Keratinocyte (primary cell): Measurements from ENCODE around the gene CRBN. TPM values are rescaled to one million over a fixed set of nuclear protein-coding genes. Genes with fewer than 3 reads are reported as not detected.

Experiments
- DNase-seq: peaks from one replicate; pipeline ENCODE4 v3.0.0-alpha.2; 2011; ENCODE audit warnings: low read depth, missing footprints, low spot score
- FAIRE-seq: peaks from 2 replicates; lab custom pipeline; 2011; peaks lifted over from hg19 to GRCh38; lab: Jason Lieb, UNC
- H2AFZ ChIP-seq: 2 replicates; pipeline ENCODE4 v1.6.0; 2012; ENCODE audit warnings: low read length, control low read depth, inconsistent platforms; ENCODE audit not compliant: control insufficient read depth
- H3K27ac ChIP-seq: 2 replicates; pipeline ENCODE4 v1.5.1; 2011; ENCODE audit warnings: low read length; ENCODE audit not compliant: control insufficient read depth, insufficient read depth
- H3K27me3 ChIP-seq: 3 replicates; pipeline ENCODE4 v1.6.0; 2011; ENCODE audit warnings: low read length; ENCODE audit not compliant: control insufficient read depth, insufficient read depth; ENCODE audit errors: extremely low read depth
- H3K36me3 ChIP-seq, 2 experiments: 2 replicates in 1 of 2; 3 replicates in 1 of 2; pipeline ENCODE4 v1.5.1; 2011; ENCODE audit warnings: low read length in 2 of 2, mild to moderate bottlenecking in 1 of 2; ENCODE audit not compliant: control insufficient read depth in 2 of 2, insufficient read depth in 2 of 2; ENCODE audit errors: extremely low read depth in 1 of 2
- H3K4me1 ChIP-seq: 3 replicates; pipeline ENCODE4 v1.5.1; 2011; ENCODE audit warnings: low read length; ENCODE audit not compliant: control insufficient read depth, insufficient read depth; ENCODE audit errors: extremely low read depth
- H3K4me2 ChIP-seq: 3 replicates; pipeline ENCODE4 v1.6.0; 2011; ENCODE audit warnings: low read depth, low read length; ENCODE audit not compliant: control insufficient read depth, insufficient read depth; ENCODE audit errors: extremely low read depth
- H3K4me3 ChIP-seq, 3 experiments: fragments of 200-600 bp in 1 of 3; sonication (generic) in 1 of 3; 2 replicates in 2 of 3; 3 replicates in 1 of 3; pipeline ENCODE4 v1.5.1; 2011 to 2016; ENCODE audit warnings: low read length in 3 of 3, mild to moderate bottlenecking in 3 of 3, control low read depth in 2 of 3, inconsistent platforms in 1 of 3, low read depth in 1 of 3, mixed read lengths in 1 of 3, mixed run types in 1 of 3, moderate library complexity in 1 of 3; ENCODE audit not compliant: control insufficient read depth in 2 of 3, insufficient read depth in 2 of 3; ENCODE audit errors: extremely low read depth in 1 of 3
- H3K79me2 ChIP-seq: 2 replicates; pipeline ENCODE4 v1.6.0; 2012; ENCODE audit warnings: low read length; ENCODE audit not compliant: control insufficient read depth, insufficient read depth
- H3K9ac ChIP-seq: 3 replicates; pipeline ENCODE4 v1.6.0; 2011; ENCODE audit warnings: low read length; ENCODE audit not compliant: control insufficient read depth, insufficient read depth; ENCODE audit errors: extremely low read depth
- H3K9me1 ChIP-seq: 3 replicates; pipeline ENCODE4 v1.6.0; 2011; ENCODE audit warnings: low read length; ENCODE audit not compliant: control insufficient read depth, insufficient read depth; ENCODE audit errors: extremely low read depth
- H3K9me3 ChIP-seq: 2 replicates; pipeline ENCODE4 v1.5.1; 2012; ENCODE audit warnings: low read depth, low read length; ENCODE audit not compliant: control insufficient read depth
- H4K20me1 ChIP-seq: 3 replicates; pipeline ENCODE4 v1.6.0; 2011; ENCODE audit warnings: low read length; ENCODE audit not compliant: control insufficient read depth, insufficient read depth; ENCODE audit errors: extremely low read depth
- EZH2 ChIP-seq: IDR thresholded peaks from one replicate; pipeline ENCODE4 v1.6.1; 2012; ENCODE audit warnings: inconsistent platforms, mild to moderate bottlenecking, low read length, moderate library complexity
- dilution Hi-C: fragments of 300-500 bp; cut with MboI; formaldehyde crosslinking; loops from one replicate; pipeline ENCODE4 v1.7.0; 2020; ENCODE audit warnings: low sequenced_read_pairs; ENCODE audit not compliant: extremely low pct_ligation_motif_present
- polyA plus RNA-seq, 5 experiments: library from polyadenylated mRNA; depleted of rRNA in 3 of 5; stranded (reverse) in 3 of 5; stranded (forward) in 1 of 5; unstranded in 1 of 5; fragments of >200 nt; gene quantifications; 1 replicate in 1 of 5; 2 replicates in 3 of 5; 3 replicates in 1 of 5; pipeline versions ENCODE4 v1.2.1 to v1.2.3, GENCODE V29; 2011 to 2012; ENCODE audit warnings: missing spikeins in 2 of 5, low read depth in 1 of 5, low replicate concordance in 1 of 5
- TF ChIP-seq, protein P1 (sequence below), 3 experiments: IDR thresholded peaks in 1 of 3; conservative IDR thresholded peaks in 1 of 3; optimal IDR thresholded peaks in 1 of 3; 2 replicates in 2 of 3; 3 replicates in 1 of 3; pipeline versions ENCODE3 to v1.5.1; 2011; ENCODE audit warnings: low read length in 3 of 3, mild to moderate bottlenecking in 3 of 3, moderate library complexity in 2 of 3, control low read depth in 1 of 3, inconsistent platforms in 1 of 3; ENCODE audit not compliant: insufficient read depth in 2 of 3; ENCODE audit errors: extremely low read depth in 1 of 3

The CRBN gene
- polyA plus RNA-seq, 1 donor (not counting 4 experiments of a cell fraction or from before 2014, with no cell fraction given), result 37.7 TPM

DNA sequence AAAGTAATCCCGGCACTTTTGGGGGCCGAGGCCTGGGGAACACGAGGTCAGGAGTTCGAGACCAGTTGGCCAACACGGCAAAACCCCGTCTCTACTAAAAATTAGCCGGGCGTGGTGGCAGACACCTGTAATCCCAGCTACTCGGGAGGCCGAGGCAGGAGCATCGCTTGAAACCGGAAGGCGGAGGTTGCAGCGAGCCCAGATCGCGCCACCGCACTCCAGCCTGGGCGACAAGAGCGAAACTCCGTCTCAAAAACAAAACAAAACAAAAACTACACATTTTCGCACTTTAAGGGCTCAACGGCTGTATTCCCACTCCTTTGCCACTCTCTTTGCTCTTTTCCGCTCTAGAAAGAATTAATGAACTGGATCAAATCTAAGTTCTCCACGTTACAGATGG lies 53.5 kb downstream of the CRBN start:
- Histone ChIP-seq H3K27me3 (no peaks in the 10 kb centered on the region), H3K27ac (peak overlapping the region; percentile 92), H4K20me1 (no peaks in the 10 kb centered on the region), H2AFZ (peak overlapping the region; percentile 98), H3K36me3 (peaks cover 7 to 16% of the 10 kb centered on the region in 2 experiments), H3K9ac (peak overlapping the region; percentile 94), H3K4me1 (peaks cover 11% of the 10 kb centered on the region), H3K9me1 (no peaks in the 10 kb centered on the region), H3K9me3 (no peaks in the 10 kb centered on the region), H3K4me2 (peak overlapping the region; percentile 63), H3K4me3 (peak overlapping the region; percentile 90 to 95 (median 92)), H3K79me2 (peaks cover 39% of the 10 kb centered on the region)
- TF ChIP-seq EZH2, result no peak
- TF ChIP-seq, protein P1, sequence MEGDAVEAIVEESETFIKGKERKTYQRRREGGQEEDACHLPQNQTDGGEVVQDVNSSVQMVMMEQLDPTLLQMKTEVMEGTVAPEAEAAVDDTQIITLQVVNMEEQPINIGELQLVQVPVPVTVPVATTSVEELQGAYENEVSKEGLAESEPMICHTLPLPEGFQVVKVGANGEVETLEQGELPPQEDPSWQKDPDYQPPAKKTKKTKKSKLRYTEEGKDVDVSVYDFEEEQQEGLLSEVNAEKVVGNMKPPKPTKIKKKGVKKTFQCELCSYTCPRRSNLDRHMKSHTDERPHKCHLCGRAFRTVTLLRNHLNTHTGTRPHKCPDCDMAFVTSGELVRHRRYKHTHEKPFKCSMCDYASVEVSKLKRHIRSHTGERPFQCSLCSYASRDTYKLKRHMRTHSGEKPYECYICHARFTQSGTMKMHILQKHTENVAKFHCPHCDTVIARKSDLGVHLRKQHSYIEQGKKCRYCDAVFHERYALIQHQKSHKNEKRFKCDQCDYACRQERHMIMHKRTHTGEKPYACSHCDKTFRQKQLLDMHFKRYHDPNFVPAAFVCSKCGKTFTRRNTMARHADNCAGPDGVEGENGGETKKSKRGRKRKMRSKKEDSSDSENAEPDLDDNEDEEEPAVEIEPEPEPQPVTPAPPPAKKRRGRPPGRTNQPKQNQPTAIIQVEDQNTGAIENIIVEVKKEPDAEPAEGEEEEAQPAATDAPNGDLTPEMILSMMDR (optimal IDR thresholded peaks at IDR 0.05 in 1 of 3, IDR thresholded peaks at IDR 0.05 in 1 of 3, conservative IDR thresholded peaks at IDR 0.05 in 1 of 3; ENCODE audit: extremely low read depth in 1 of 3, insufficient read depth in 2 of 3, low read length in 3 of 3), result no peak
- dilution Hi-C loops, result no loop called here
- DNase-seq, result no peak
- FAIRE-seq, result no peak

DNA sequence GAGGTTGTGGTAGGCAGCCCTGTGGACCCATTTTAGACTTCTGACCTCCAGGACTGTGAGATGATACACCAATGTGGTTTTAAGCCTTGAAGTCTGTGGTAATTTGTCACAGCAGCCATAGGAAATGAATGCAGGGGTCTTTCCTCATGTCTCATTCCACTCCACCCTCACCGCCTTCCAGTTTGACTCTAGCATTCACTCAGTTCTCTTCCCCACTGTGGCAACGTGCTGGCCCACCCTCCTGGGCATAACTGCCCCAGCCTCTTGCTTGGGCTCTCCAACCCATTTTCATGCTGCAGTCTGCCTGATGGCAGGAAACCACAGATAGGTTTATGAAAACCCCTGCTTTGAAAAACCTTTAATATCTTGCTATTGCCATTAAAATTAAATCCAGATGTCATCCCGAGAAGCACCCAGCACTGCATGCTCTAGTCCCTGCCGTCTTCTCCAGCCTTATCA lies 60.1 kb downstream of the CRBN start:
- Histone ChIP-seq H3K4me1 (no peaks in the 10 kb centered on the region), H3K4me2 (no peak overlapping the region), H3K27ac (no peak overlapping the region), H3K36me3 (no peaks in the 10 kb centered on the region), H2AFZ (no peak overlapping the region), H3K79me2 (no peaks in the 10 kb centered on the region), H3K9ac (no peak overlapping the region), H3K9me3 (no peaks in the 10 kb centered on the region), H3K9me1 (no peaks in the 10 kb centered on the region), H4K20me1 (no peaks in the 10 kb centered on the region), H3K27me3 (no peaks in the 10 kb centered on the region), H3K4me3 (no peak overlapping the region)
- FAIRE-seq (no peak), DNase-seq (no peak)
- dilution Hi-C loops, result no loop called here
- TF ChIP-seq, protein P1 (optimal IDR thresholded peaks at IDR 0.05 in 1 of 3, IDR thresholded peaks at IDR 0.05 in 1 of 3, conservative IDR thresholded peaks at IDR 0.05 in 1 of 3; ENCODE audit: extremely low read depth in 1 of 3, insufficient read depth in 2 of 3, low read length in 3 of 3), result no peak
- no peak for TF ChIP-seq EZH2
